ENCODE measurements around the gene KNG1. TPM values are rescaled to one million over a fixed set of nuclear protein-coding genes. Genes with fewer than 3 reads are reported as not detected.

KNG1 gene
- total and polyA plus RNA-seq, 2 experiments from 2014 or later = 57.4 to 109 TPM

GRCh38 chr3:186694288-186695032 lies 22.7 kb upstream of the KNG1 start:
- TF ChIP-seq, protein P1, sequence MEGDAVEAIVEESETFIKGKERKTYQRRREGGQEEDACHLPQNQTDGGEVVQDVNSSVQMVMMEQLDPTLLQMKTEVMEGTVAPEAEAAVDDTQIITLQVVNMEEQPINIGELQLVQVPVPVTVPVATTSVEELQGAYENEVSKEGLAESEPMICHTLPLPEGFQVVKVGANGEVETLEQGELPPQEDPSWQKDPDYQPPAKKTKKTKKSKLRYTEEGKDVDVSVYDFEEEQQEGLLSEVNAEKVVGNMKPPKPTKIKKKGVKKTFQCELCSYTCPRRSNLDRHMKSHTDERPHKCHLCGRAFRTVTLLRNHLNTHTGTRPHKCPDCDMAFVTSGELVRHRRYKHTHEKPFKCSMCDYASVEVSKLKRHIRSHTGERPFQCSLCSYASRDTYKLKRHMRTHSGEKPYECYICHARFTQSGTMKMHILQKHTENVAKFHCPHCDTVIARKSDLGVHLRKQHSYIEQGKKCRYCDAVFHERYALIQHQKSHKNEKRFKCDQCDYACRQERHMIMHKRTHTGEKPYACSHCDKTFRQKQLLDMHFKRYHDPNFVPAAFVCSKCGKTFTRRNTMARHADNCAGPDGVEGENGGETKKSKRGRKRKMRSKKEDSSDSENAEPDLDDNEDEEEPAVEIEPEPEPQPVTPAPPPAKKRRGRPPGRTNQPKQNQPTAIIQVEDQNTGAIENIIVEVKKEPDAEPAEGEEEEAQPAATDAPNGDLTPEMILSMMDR (IDR thresholded peaks at IDR 0.05; ENCODE audit: poor library complexity) = no peak
- TF ChIP-seq EZH2 (IDR thresholded peaks at IDR 0.05; ENCODE audit: borderline replicate concordance) = no peak
- TF ChIP-seq EZH2phosphoT487 (IDR thresholded peaks at IDR 0.05; ENCODE audit: low read depth, severe bottlenecking, unreplicated experiment) = no peak
- WGBS (ENCODE audit: low lambda C conversion rate, missing lambda C conversion rate) = 88% methylated on average over 6 of the region's 6 CpGs
- H2AFZ ChIP-seq = no peak overlapping the region
- no peak overlapping the region for H3K4me3 ChIP-seq
- H3K27me3 ChIP-seq = no peaks in the 10 kb centered on the region
- H3K9me3 ChIP-seq (ENCODE audit: low read depth) = no peaks in the 10 kb centered on the region
- no peak overlapping the region for H3K27ac ChIP-seq
- no peaks in the 10 kb centered on the region for H4K20me1 ChIP-seq (ENCODE audit: insufficient read depth, poor library complexity, severe bottlenecking)
- H3K9me2 ChIP-seq (replicated peaks; ENCODE audit: insufficient read depth) = no peaks in the 10 kb centered on the region
- H3K79me2 ChIP-seq = no peaks in the 10 kb centered on the region
- no peaks in the 10 kb centered on the region for H3K4me1 ChIP-seq (ENCODE audit: insufficient read depth)
- H3K4me2 ChIP-seq = no peak overlapping the region
- no peaks in the 10 kb centered on the region for H3K36me3 ChIP-seq (replicated peaks; ENCODE audit: insufficient read depth, low read depth)
- DNase-seq (ENCODE audit: low spot score) = no peak

- H3K4me2 ChIP-seq = no peak overlapping the region
- no peak overlapping the region for H3K27ac ChIP-seq
- no peaks in the 10 kb centered on the region for H3K79me2 ChIP-seq
- H3K9me3 ChIP-seq (ENCODE audit: low read depth) = no peaks in the 10 kb centered on the region
- no peaks in the 10 kb centered on the region for H3K27me3 ChIP-seq
- no peak overlapping the region for H2AFZ ChIP-seq
- TF ChIP-seq EZH2 (IDR thresholded peaks at IDR 0.05; ENCODE audit: borderline replicate concordance) (no peak), EZH2phosphoT487 (IDR thresholded peaks at IDR 0.05; ENCODE audit: low read depth, severe bottlenecking, unreplicated experiment) (no peak)
- TF ChIP-seq, protein P1 (IDR thresholded peaks at IDR 0.05; ENCODE audit: poor library complexity) = no peak
- H3K36me3 ChIP-seq (replicated peaks; ENCODE audit: insufficient read depth, low read depth) = no peaks in the 10 kb centered on the region
- 83% methylated on average over 2 of the region's 2 CpGs for WGBS (ENCODE audit: low lambda C conversion rate, missing lambda C conversion rate)
- no peaks in the 10 kb centered on the region for H3K4me1 ChIP-seq (ENCODE audit: insufficient read depth)
- H4K20me1 ChIP-seq (ENCODE audit: insufficient read depth, poor library complexity, severe bottlenecking) = no peaks in the 10 kb centered on the region
- H3K9me2 ChIP-seq (replicated peaks; ENCODE audit: insufficient read depth) = no peaks in the 10 kb centered on the region
- H3K4me3 ChIP-seq = no peak overlapping the region
- no peak for DNase-seq (ENCODE audit: low spot score)
Observed at GRCh38 chr3:186696522-186696921, 20.6 kb upstream of the KNG1 start.

DNA sequence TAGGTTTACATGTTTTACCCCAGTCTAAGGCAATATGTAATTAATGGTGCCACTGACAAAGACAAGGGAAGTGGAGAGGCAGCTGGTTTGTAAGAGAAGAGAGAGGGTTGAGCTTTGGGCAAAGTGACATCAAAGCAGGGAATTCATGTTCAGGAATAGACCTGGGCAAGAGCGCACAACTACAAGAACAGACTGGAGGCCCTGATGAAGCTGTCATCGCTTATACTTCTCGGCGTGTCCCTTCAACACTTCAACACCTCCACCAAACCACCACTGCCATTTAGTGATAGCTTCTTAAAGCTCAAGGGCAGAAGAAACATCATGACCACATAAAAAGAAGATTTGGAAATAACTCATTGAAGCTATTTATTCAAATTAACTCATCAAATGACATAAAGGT lies 19.6 kb upstream of the KNG1 start:
- 97% methylated on average over 4 of the region's 4 CpGs for WGBS (ENCODE audit: low lambda C conversion rate, missing lambda C conversion rate)
- Histone ChIP-seq H4K20me1 (ENCODE audit: insufficient read depth, poor library complexity, severe bottlenecking) (no peaks in the 10 kb centered on the region), H3K4me1 (ENCODE audit: insufficient read depth) (no peaks in the 10 kb centered on the region), H3K36me3 (replicated peaks; ENCODE audit: insufficient read depth, low read depth) (no peaks in the 10 kb centered on the region), H3K79me2 (no peaks in the 10 kb centered on the region), H3K9me3 (ENCODE audit: low read depth) (no peaks in the 10 kb centered on the region), H2AFZ (no peak overlapping the region), H3K27ac (no peak overlapping the region), H3K27me3 (no peaks in the 10 kb centered on the region), H3K9me2 (replicated peaks; ENCODE audit: insufficient read depth) (no peaks in the 10 kb centered on the region), H3K4me2 (no peak overlapping the region), H3K4me3 (no peak overlapping the region)
- TF ChIP-seq EZH2phosphoT487 (IDR thresholded peaks at IDR 0.05; ENCODE audit: low read depth, severe bottlenecking, unreplicated experiment) (no peak), EZH2 (IDR thresholded peaks at IDR 0.05; ENCODE audit: borderline replicate concordance) (no peak)
- TF ChIP-seq, protein P1 (IDR thresholded peaks at IDR 0.05; ENCODE audit: poor library complexity) = no peak
- no peak for DNase-seq (ENCODE audit: low spot score)

Data from hepatocyte (in vitro differentiated cells).